Erythroblast (primary cell): ENCODE data around the gene PCDH9.
"Not testable (repeated sequence)": the region's sequence is repeated elsewhere in the genome, so short reads cannot be mapped to it uniquely, and the experiment has no call there.

Experiments
- DNase-seq, 2 experiments: peaks; one replicate each; lab custom pipeline; 2025; lab: John Stamatoyannopoulos, UW
- GATA1 ChIP-seq: IDR thresholded peaks from 2 replicates; pipeline ENCODE4 v1.6.1; 2011; ENCODE audit warnings: low read depth, mild to moderate bottlenecking, control low read depth, low read length, moderate library complexity
- POLR2A ChIP-seq: IDR thresholded peaks from 2 replicates; pipeline ENCODE4 v1.6.1; 2011; ENCODE audit warnings: mild to moderate bottlenecking, low read length

Gene PCDH9

GRCh38 chr13:67107979-67108378 is 122.2 kb downstream of the PCDH9 start:
- DNase-seq = no peak
- TF ChIP-seq GATA1 (no peak), POLR2A (no peak)

GRCh38 chr13:67106502-67107057 is 123.6 kb downstream of the PCDH9 start:
- TF ChIP-seq GATA1 = no peak
- no peak for TF ChIP-seq POLR2A
- DNase-seq = no peak

- no peak for DNase-seq
- TF ChIP-seq GATA1 = no peak
- no peak for TF ChIP-seq POLR2A
Measured at GRCh38 chr13:67101730-67102467, 128.2 kb downstream of the PCDH9 start.

DNA sequence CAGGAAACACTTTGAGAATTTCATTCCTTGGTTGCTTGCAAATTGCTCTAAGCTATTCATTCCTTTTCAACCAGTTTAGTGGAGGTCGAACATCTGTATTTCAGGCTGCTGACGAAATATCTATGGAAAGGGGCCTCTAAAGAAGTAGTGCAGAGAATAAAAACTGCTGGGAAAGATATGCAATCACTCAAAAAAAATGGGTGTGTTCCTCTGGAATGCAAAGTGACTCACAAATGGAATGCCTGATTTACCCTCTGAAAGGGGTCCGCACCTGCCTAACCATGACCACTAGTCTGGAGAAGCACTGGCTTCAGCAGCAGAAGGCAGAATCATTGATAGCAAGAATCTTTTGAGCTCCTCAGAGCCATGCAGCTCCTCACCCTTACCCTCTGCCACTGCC is 129.4 kb downstream of the PCDH9 start:
- DNase-seq = no peak
- TF ChIP-seq GATA1 (no peak), POLR2A (no peak)

GRCh38 chr13:67099494-67099893 is 130.6 kb downstream of the PCDH9 start:
- DNase-seq = no peak

DNA sequence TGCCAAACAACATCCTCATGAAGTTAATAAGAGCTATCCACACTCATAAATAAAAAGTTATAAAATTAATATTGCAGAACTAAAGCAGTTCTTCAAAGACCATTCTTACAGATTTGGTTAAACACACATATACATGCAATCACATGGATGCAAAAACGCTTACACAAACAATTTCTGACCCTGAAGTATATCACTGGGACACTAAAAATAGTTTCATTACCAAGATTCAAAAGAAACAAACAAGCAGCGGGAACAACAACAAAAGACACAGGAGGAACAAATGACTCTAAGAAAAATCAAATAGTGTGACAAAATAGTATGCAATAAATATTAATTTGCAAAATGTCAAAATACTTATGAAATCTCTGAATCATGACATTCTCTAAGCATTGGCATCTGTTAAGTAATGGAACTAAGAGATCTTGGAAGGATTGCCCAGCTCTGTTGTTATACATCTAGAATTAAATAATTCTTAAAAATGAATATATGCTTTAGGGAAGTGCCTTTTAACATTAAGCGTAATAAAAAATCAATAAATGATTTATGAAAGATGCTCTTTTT is 132.2 kb downstream of the PCDH9 start:
- TF ChIP-seq POLR2A (no peak), GATA1 (no peak)
- no peak for DNase-seq

More at GRCh38 chr13:67099494-67099893, 130.6 kb downstream of the PCDH9 start:
- TF ChIP-seq GATA1 (no peak), POLR2A (no peak)

DNA sequence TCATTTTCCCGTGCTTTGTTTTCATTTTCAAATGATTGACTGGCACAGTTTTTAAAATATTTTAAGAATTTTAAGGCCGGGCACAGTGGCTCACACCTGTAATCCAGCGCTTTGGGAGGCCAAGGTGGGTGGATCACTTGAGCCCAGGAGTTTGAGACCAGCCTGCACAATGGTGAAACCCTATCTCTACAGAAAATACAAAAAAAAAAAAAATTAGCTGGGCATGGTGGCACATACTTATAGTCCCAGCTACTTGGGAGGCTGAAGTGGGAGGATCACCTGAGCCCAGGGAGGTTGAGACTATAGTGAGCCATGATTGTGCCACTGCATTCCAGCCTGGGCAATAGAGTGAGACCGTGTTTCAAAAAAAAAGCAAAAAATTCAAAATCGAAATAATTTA is 133.2 kb downstream of the PCDH9 start:
- not testable (repeated sequence) for DNase-seq

- no peak for DNase-seq
- no peak for TF ChIP-seq POLR2A
- TF ChIP-seq GATA1 = no peak
Measured at GRCh38 chr13:67096418-67096817, 133.7 kb downstream of the PCDH9 start.

- DNase-seq = no peak
- TF ChIP-seq GATA1 (no peak), POLR2A (no peak)
Measured at GRCh38 chr13:67095621-67096020, 134.5 kb downstream of the PCDH9 start.

DNA sequence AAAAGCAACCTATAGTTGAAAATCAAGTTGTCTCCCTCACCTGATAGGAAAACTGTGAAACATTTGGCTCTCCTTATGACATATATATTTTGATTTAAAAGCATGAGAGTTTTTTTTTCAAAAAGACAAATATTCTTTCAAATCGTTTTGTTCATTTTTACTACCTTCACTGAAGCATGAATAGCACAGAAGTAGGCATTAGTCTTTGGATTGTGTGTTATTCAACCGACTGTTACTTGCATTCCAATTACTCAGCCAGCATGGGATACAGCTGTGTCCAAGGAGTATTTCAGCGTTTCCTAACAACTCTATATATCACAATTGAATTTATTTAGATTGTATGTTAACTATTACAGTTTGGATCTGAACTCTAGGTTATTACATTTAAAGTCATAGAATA is 135.2 kb downstream of the PCDH9 start:
- no peak for TF ChIP-seq GATA1
- no peak for TF ChIP-seq POLR2A
- no peak for DNase-seq

GRCh38 chr13:67094078-67094477 is 136.1 kb downstream of the PCDH9 start:
- TF ChIP-seq GATA1 = no peak
- TF ChIP-seq POLR2A = no peak
- DNase-seq = no peak

DNA sequence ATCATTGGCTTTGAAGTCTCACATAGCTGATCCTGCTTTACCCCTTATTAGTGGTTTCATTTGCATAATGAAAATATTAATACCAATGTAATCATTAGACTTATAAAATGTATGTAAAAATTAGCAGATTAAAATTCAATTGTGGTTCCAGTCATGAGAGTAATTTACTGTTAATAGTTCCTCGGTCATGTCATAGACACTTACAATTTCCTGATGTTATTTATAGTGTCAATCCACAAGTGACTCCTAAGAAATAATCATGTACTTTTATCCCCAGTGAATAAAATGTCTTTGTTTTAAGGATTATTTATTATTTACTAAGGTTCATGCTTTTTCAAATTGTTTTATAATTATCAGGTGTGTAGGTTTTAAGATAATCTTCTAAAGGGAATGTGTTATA is 138.5 kb downstream of the PCDH9 start:
- no peak for DNase-seq
- TF ChIP-seq POLR2A (no peak), GATA1 (no peak)

DNA sequence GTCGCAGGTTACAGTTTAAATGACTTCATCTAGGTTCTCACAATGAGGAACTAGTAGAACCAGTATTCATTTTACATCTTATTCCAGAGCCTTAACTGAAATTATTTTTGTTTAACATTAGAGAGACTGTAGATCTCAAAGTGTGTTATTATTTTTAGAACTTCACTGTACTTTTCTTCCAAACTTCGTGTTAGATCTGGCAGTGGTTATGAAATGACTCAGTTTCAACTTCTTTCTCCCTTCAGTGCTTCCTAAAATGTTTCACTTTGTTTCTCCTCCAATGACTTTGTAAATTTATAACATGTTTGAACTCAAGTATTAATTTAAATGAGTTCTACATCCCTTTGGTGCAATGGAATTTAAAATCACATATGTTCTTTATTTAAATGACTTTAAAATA is 139.3 kb downstream of the PCDH9 start:
- no peak for TF ChIP-seq POLR2A
- TF ChIP-seq GATA1 = no peak
- no peak for DNase-seq

- DNase-seq = no peak
- TF ChIP-seq GATA1 = no peak
- no peak for TF ChIP-seq POLR2A
Measured at GRCh38 chr13:67087527-67087926, 142.6 kb downstream of the PCDH9 start.
